ENCODE measurements around the gene MAP4K3. TPM values are rescaled to one million over a fixed set of nuclear protein-coding genes. Genes with fewer than 3 reads are reported as not detected.

The MAP4K3 gene
- 28.9 and 60.0 TPM in 2 replicates for total RNA-seq

DNA sequence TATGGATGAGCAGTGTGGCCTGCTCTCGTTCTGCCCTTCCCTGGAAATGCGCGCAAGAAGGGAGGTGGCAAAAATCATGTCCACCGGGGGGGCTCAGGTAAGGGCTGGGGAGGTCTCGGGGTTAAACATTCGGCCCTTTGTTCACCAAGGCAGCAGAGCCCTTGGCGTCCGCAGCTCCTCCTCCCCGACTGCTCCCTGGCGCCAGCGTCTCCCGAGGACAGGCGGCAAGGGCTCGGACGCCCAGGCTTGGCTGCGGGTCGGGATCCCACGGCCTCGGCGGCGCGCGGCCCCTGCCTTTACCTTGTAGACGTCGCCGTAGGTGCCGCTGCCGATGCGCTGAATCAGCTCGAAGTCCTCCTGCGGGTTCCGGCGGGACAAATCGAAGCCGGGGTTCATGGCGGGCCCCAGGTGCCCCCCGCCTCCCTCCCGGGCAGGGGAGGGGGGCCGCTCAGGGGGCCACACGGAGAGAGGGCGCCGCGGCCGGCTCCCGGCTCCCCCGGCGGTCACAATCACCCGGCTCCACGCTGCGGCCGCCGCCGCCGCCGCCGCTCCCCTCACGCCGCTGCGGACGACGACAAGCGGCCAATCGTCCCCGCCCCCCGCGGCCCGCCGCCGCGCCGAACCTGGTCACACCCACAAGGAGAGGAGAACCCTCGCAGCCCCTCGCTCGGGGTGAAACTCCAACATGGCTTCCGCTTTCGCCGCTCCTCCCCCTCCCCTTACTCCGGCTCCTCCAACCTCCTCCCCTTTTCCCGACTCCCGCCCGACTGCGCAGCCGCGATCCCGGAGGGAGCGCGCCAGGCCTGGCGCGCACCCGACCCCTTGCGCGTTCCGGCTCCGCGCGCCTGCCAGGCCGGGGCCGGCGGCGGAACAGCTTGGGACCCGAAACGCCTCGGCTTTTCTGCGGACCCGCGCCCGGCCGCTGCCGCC is at the start of gene MAP4K3:
Gene MAP4K3, minus strand, starts transcription at position 694 of the 930 bp plus-strand sequence. Its CDS starts 298 bp downstream, at position 396.

DNA sequence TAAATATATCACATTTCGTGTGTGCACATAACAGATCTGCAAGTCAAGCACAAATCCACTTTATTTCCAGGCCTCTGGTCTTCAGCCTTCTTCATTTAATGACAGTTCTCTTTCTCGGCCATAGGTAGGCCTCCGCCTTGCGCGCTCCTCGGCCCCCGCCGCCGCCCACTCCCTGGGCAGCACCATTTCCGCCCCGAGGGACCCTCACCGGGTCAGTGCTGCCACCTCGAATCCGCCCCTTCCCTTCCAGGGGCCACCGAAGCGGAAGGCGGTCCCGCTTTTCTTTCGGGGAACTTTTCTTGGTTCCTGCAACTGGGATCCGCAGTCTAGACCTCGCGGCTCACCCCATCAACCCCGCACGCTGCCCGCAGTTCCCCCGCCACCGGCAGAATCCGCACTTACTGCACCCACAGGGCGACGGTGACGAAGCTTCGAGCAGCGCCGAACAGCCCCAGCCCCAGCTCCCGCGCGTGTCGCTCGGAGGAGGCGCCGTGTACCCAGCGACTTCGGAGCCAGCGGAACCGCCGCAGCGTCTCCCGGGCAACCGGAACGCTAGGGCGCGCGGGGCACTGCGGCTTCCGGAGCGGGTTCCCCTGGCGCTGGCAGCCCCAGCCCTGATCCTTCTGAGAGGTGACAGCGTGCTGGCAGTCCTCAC is 193.5 kb downstream of the MAP4K3 start, which contains the start of gene CDKL4:
Gene CDKL4, minus strand, starts transcription at position 502 of the 655 bp plus-strand sequence.

Other genes starting within 250 kb of the MAP4K3 start
- gene CDKL4, start 193.3 kb downstream of the MAP4K3 start, total RNA-seq = 1.7 and 11.8 TPM in 2 replicates
- 0.19 and 1.1 TPM in 2 replicates for gene TMEM178A, start 228.6 kb upstream of the MAP4K3 start, total RNA-seq

Data from regular cardiac myocyte (primary cell).